Fibroblast of skin of left quadriceps (primary cell): ENCODE measurements around the gene OR9I1.

ENCODE experiments used
- DNase-seq, 2 experiments: peaks; one replicate each; pipeline ENCODE4 v3.0.0-alpha.2; 2013; ENCODE audit warnings: low read depth in 2 of 2

The OR9I1 gene, protein sequence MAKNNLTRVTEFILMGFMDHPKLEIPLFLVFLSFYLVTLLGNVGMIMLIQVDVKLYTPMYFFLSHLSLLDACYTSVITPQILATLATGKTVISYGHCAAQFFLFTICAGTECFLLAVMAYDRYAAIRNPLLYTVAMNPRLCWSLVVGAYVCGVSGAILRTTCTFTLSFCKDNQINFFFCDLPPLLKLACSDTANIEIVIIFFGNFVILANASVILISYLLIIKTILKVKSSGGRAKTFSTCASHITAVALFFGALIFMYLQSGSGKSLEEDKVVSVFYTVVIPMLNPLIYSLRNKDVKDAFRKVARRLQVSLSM

DNA sequence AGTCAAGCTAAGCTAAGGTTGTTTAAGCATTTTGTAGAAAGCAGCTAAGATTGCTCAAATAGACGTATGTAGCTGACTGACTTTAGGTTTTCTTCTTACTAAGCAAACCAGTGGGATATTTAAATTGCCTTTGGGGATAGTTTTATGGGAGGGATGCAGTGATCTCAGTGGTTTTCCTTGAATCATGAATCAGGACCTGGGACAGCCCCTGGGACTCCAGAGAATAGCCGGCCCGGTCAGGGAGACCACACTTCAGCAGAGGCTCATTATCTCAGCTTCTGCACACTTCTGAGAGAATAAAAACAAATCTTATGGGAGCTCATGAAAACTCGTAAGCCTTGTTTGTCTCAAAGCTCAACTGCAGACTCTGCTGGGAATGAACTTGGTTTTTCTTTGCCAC, at the start of gene OR9I1:
Gene OR9I1, minus strand, starts transcription at position 62 of the 400 bp plus-strand sequence. CDS start 6,086 bp downstream, outside the sequence.
- DNase-seq, result no peak

DNA sequence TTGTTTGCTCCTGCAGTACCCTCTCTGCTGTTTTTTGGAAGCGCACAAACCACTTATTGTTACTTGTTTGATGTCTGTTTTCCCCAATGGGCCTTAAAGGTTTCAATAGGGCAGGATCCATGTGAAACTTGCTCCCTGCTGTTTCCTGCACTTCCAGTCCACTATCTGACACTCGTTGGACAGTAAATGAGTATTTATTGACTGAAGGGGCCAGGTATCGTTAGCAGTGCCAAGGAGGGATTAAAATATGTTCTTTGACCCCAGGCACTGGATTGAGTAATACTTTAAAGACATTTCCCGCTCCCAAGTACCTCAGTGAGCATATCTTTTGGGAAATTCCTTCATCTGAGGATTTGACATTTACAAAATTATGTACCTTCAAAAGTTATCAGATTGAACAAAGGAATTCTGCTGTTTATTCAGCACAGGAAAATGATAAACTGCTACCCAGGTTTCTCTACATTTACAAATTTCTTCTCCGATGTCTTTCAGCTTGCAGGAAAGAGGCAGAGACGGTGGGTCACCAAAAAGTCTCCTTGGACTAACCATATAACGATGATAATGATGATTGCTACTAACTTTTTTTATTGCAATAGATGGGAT, 40.3 kb upstream of the OR9I1 start:
- no peak for DNase-seq

DNA sequence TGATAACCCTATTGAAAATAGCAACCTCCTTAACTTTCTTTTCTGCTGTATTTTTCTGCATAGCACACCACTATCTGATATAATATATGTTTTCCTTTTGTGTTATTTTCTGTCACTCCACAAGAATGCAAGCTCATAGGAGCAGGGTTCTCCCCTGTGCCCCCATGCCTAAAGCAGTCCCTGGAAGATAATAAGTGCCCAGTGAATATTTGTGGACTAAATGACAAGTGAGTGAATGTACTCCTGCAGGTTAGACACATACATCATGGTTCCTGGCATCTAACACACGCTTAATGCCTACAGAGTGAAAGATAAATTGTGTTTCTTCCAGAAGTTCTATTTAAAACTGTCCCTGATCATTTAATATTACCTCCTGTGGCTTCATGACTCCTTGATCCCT, 39.7 kb upstream of the OR9I1 start:
- no peak for DNase-seq

DNA sequence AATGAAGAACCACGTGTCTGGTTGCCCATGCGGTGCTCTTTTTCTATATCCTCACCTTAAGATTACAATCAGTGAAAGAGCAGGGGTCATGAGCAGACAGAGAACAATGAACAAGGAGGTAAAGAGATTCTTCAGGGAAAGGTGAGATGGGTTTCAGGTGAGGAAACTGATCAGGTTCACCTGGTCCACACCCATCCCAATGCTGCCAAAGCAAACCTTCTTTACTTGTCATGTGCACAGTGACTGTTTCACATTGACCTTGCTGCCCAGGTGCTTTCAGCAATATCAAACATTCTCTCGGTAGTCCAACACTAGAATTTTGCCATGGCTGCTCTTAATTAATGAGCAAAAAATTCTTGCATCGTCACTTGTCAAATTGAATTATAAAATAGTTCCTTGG, 39.1 kb upstream of the OR9I1 start:
- DNase-seq, result no peak

DNA sequence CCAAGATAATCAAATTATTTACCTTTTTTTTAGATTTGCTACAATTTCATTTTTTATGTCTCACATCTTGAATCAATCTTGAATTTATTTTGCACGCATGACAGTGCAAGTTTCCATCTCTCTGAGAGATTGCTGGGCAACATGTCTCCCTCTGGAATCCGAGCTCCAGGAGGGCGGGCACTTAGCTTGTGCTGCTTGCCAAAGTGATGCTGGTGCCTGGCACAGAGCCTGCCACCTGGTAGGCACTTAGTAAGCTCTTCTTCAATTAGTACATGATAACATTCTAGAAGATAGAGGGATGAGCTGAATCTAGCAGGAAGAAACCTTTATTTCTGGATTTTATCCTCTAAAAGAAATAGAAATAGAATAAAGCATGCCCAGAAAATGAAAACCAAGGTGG, 27.5 kb upstream of the OR9I1 start:
- no peak for DNase-seq

DNA sequence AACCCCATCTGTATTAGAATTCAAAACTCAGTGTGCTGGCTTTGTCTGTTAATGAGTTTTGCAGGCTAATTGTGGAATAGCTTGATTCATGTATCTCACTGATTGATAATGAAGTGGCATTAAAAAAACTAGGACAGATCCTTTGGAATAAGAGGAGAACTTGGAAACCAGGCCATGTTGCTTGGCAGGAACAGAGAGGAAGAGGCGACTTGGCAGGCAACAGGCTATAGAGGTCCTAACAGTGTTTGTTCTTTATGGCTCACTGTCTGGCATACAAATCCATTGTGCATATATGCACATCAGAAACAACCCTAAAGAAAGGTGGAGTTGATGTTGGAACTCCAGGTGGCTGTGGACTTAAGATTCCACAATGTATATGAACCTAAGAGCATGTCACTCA, 17.4 kb upstream of the OR9I1 start:
- no peak for DNase-seq

DNA sequence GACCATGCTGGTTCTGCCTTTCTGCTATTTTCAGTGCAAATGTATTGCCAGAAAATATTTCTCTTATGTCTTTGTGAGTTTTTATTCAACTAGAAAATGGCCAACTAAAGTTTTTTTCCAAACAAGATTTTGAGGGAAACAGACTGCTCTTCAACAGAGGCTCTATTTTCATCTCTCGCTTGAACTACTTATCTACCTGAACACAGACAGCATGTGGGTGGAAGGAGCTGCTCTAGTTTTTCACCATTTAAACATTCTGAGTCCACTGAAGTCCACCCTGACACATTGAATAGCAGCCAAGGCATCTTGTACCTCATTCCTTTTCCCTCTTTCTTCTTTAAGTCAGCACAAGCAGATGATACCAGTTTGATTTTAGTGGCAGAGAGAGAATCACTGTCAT, 9.8 kb upstream of the OR9I1 start:
- no peak for DNase-seq

DNA sequence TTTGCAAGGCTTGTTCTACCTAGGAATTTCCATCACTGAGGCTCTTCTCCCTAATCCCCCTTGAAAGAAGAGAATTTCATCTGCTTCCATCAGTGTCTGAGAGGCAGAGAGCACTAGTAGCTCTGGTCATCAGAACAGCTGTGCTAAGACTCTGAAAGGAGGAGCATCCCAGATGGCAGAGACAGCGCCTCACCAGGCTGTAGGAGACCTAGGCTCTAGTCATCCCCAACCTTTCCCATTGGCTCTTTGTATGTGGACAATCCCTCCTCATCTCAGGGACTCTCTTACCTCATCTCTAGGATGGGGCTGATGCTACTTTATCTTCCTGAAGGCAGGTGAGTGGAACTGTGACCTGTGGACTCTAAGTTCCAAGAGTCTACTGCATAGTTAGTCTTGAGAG, 8.8 kb upstream of the OR9I1 start:
- no peak for DNase-seq

DNA sequence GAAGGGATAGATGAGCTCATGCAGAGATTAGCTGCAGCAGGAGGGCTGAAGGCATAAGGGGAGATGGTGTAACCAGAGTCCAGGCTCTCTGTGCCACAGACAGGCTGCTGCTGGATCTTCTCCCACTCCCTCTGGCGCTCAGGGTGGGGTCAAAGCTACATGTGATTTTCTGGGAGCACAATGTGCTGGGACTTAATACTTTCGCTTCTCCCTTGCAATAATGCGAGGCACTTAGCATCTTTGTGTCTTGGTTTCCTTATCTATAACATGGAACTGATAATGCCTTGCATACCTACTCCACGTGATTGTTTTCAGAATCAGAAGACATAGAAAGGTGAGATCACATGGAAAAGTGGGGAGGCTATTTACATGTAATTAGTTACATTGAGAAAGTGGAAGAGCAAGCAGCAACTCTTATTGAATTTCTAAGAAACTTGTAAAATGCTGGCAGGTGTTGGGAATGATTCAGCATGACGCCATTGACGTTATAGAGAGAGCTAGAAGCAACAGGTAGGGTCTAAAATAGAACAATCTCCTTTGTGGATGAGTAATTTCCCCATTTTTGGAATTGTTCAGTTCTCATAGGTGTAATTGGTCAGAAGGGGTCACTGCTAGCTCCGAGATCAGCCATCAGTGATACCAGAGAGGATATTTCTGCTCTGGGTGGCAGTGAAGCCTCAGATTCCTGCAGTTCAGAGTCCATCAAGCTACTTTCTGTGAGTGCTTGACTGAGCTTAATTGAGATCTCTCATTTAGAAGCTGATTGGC, 8.2 kb upstream of the OR9I1 start:
- no peak for DNase-seq

DNA sequence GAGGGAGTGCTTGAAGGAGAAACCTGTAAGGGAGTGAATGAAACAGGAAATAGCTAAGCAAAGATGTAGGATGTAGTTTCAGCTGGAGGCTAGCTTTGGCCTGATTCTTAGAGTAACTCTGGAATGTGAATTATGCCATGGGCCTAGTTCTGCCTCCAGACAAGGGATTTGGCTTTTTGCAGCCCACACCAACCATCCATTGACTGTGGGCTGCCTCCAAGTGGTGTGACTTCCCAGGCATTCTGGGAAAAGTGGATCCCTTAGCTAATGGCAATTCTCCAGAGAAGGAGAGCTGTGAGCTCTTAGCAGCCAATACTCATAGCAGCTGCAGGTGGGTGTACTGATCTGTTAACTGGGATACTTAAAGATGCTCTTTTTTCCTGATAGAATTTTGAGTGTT, 2.0 kb upstream of the OR9I1 start:
- no peak for DNase-seq

DNA sequence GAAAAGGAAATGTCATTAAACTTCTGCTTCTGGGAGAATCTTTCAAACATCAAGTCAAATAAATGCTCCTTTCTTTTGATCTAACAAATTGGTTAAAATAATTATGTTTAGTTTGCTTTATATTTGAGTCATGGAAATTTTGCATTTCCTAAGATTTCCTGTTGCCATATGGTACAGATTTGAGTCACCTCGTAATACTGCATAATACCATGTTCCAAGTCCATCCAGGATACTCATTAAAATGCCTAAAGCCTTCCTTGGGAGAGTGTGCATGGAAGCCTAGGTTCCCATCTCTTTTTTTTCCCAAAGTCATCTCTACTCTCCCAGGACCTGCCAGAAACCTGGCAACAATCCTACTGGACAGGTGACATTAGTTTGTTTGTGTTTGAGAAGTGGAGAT, 4.2 kb downstream of the OR9I1 start:
- DNase-seq, result no peak

DNA sequence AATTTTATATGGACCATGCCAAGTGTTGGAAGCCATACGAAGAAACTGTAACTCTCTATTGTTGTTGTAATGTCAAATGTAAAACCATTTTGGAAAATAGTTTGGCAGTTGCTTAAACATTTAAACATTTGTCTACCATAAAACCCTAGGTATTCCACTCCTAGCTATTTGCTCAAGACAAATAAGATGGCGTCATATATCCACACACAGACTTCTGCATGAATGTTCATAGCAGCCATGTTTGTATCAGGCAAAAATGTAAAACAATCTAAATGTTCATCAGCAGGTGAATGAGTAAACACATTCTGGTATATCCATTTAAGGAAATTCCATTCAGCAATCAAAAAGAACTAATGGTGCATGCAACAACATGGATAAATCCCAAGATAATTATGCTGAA, 27.9 kb downstream of the OR9I1 start:
- no peak for DNase-seq

DNA sequence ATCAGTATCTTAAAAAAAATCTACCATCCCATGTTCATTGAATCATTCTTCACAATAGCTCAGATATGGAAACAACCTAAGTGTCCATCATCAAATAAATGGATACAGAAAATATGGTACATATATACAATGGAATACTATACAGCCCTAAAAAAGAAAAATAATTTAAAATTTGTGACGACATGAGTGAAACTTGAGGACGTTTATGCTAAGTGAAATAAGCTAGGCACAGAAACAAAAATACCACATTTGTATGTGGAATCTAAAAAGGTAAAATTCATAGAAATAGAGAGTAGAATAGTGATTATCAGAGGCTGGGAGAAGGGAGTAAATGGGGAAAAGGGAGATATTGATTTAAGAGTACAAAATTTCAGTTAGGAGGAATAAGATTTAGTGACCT, 38.8 kb downstream of the OR9I1 start:
- no peak for DNase-seq

DNA sequence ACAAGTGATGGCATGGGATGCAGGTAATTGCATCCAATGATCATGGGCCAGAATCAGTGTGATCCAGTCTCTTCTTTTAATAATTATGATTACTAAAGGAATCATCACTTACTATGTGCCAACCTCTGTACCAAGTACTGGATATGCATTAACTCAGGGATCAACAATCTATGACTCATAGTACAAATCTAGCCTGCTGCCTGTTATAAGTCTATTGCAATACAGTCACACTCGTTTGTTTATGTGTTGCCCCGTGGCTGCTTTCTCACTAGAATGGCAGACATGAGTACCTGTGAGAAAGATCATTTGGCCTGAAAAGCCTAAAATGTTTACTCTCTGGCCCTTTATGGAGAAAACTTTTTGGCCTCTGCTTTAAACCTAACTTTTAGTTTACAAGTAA, 49.5 kb downstream of the OR9I1 start:
- DNase-seq, result no peak

DNA sequence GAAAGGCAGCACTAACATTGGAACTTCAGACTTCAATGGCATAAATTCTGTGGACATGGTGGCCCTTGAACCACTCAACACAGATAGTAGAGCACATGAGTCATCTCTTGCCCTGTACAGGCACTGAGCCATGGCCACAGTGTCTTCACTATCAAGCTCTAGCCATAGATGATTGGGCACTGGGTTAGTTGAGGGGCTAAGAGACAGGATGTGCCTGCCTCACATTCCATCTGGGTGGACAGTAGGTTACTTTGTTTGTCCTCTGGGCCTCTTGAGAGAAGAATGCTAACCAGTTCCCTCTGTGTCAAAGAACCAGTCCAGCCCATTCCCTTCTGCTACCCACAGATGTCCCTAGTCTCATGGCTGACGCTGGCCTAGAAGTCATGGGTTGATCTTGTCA, 54.7 kb downstream of the OR9I1 start:
- no peak for DNase-seq

DNA sequence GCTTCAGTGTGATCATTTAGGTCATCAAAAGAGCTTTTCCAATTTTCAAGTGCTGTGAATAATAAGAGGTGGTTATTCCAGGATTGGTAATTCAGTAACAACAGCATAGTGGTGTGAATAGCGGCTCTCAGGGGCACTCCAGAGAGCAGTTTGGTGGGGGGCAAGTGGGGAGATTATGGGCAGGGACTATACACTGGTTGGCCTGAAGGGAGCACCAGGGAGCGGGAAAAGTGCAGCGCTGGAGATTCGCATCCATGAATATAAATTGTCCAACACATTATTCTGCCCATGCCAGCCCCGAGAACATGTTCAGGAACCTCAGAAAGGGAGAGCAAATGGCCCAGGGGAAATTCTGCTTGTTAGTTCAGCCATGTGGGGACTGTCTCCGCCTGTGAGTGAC, 56.7 kb downstream of the OR9I1 start:
- no peak for DNase-seq

DNA sequence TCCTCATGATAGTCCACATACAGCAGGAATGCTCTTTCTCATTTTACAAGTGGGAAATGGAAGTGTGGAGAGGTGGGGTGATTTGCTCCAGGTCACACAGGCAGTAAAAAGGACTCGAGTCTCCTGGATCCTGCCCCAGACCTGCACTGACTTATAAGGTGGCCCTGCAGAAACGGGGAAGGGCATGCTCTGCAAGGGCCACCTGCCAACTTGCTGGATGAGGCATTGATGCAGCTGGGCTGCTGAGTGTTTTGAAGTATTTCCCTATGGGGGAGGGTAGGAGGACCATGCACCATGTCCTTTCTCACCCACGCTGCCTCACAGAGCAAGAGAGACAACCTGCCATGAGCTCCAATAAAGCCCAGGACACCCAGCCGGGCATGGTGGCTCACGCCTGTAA, 57.6 kb downstream of the OR9I1 start:
- no peak for DNase-seq
